ENCODE results near the gene UBE2S. TPM values are rescaled to one million over a fixed set of nuclear protein-coding genes. Genes with fewer than 3 reads are reported as not detected.

The UBE2S gene
- total RNA-seq, 4 donors from 2014 or later = 5.7 to 13.3 (median 9.8) TPM

- TF ChIP-seq, protein P1, sequence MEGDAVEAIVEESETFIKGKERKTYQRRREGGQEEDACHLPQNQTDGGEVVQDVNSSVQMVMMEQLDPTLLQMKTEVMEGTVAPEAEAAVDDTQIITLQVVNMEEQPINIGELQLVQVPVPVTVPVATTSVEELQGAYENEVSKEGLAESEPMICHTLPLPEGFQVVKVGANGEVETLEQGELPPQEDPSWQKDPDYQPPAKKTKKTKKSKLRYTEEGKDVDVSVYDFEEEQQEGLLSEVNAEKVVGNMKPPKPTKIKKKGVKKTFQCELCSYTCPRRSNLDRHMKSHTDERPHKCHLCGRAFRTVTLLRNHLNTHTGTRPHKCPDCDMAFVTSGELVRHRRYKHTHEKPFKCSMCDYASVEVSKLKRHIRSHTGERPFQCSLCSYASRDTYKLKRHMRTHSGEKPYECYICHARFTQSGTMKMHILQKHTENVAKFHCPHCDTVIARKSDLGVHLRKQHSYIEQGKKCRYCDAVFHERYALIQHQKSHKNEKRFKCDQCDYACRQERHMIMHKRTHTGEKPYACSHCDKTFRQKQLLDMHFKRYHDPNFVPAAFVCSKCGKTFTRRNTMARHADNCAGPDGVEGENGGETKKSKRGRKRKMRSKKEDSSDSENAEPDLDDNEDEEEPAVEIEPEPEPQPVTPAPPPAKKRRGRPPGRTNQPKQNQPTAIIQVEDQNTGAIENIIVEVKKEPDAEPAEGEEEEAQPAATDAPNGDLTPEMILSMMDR (IDR thresholded peaks at IDR 0.05) = no peak
- TF ChIP-seq POLR2A (IDR thresholded peaks at IDR 0.05) = no peak
- WGBS, 2 donors = 2 to 4% methylated on average over 20 to 28 of the region's 43 CpGs
- Histone ChIP-seq H3K9me3 (no peaks in the 10 kb centered on the region), H3K4me3 (replicated peaks in 1 of 3) (peak within 1 kb of the TSS in 1 of 3 donors; percentile 23), H3K27ac (no peak within 1 kb of the TSS), H3K27me3 (peaks cover 25% of the 10 kb centered on the region), H3K36me3 (no peaks in the 10 kb centered on the region), H3K4me1 (peaks cover 11 to 16% of the 10 kb centered on the region in 2 donors)
- intact Hi-C loops (cut with DNase I) = no loop called here
- no peak for DNase-seq
Observed at GRCh38 chr19:55354698-55355212, 52.8 kb downstream of the UBE2S start, which contains the start of gene COX6B2. Gene COX6B2, minus strand, starts transcription at chr19:55354719. Its CDS starts 198 bp downstream, at chr19:55354521.

GRCh38 chr19:55353803-55354697, 53.5 kb downstream of the UBE2S start:
- H3K27ac ChIP-seq = no peak overlapping the region
- intact Hi-C loops (cut with DNase I) = no loop called here
- no peak for TF ChIP-seq POLR2A (IDR thresholded peaks at IDR 0.05)
- TF ChIP-seq, protein P1 (IDR thresholded peaks at IDR 0.05) = no peak
- peak overlapping the region in 1 of 3 donors; percentile 23 for H3K4me3 ChIP-seq (replicated peaks in 1 of 3)
- WGBS, 2 donors = 2 to 5% methylated on average over 14 to 51 of the region's 72 CpGs
- H3K36me3 ChIP-seq = no peaks in the 10 kb centered on the region
- peak; percentile 29 to 31 for DNase-seq
- peaks cover 25% of the 10 kb centered on the region for H3K27me3 ChIP-seq
- H3K9me3 ChIP-seq = no peaks in the 10 kb centered on the region
- H3K4me1 ChIP-seq = peaks cover 11 to 16% of the 10 kb centered on the region in 2 donors

- peaks cover 25% of the 10 kb centered on the region for H3K27me3 ChIP-seq
- no peaks in the 10 kb centered on the region for H3K9me3 ChIP-seq
- peak overlapping the region in 1 of 3 donors; percentile 23 for H3K4me3 ChIP-seq (replicated peaks in 1 of 3)
- TF ChIP-seq, protein P1 (IDR thresholded peaks at IDR 0.05) = no peak
- no peak for TF ChIP-seq POLR2A (IDR thresholded peaks at IDR 0.05)
- intact Hi-C loops (cut with DNase I) = no loop called here
- no peak for DNase-seq
- H3K36me3 ChIP-seq = no peaks in the 10 kb centered on the region
- 3% methylated on average over 23 to 24 of the region's 24 CpGs for WGBS, 2 donors
- no peak overlapping the region for H3K27ac ChIP-seq
- peaks cover 11 to 16% of the 10 kb centered on the region in 2 donors for H3K4me1 ChIP-seq
Observed at GRCh38 chr19:55353356-55353802, 54.2 kb downstream of the UBE2S start.

GRCh38 chr19:55352549-55353145, 54.9 kb downstream of the UBE2S start:
- TF ChIP-seq POLR2A (IDR thresholded peaks at IDR 0.05) = no peak
- TF ChIP-seq, protein P1 (IDR thresholded peaks at IDR 0.05) = no peak
- intact Hi-C loops (cut with DNase I) = no loop called here
- no peak overlapping the region for H3K27ac ChIP-seq
- DNase-seq = no peak
- peaks cover 25% of the 10 kb centered on the region for H3K27me3 ChIP-seq
- no peaks in the 10 kb centered on the region for H3K36me3 ChIP-seq
- H3K9me3 ChIP-seq = no peaks in the 10 kb centered on the region
- H3K4me3 ChIP-seq (replicated peaks in 1 of 3) = no peak overlapping the region
- peaks cover 11 to 16% of the 10 kb centered on the region in 2 donors for H3K4me1 ChIP-seq
- WGBS, 2 donors = 56 to 68% methylated on average over 22 to 25 of the region's 25 CpGs
